Erythroblast (primary cell): ENCODE measurements around the gene ZNF892.

ENCODE experiments used
- GATA1 ChIP-seq: IDR thresholded peaks from 2 replicates; pipeline ENCODE4 v1.6.1; 2011; ENCODE audit warnings: low read depth, mild to moderate bottlenecking, control low read depth, low read length, moderate library complexity
- POLR2A ChIP-seq: IDR thresholded peaks from 2 replicates; pipeline ENCODE4 v1.6.1; 2011; ENCODE audit warnings: mild to moderate bottlenecking, low read length

DNA sequence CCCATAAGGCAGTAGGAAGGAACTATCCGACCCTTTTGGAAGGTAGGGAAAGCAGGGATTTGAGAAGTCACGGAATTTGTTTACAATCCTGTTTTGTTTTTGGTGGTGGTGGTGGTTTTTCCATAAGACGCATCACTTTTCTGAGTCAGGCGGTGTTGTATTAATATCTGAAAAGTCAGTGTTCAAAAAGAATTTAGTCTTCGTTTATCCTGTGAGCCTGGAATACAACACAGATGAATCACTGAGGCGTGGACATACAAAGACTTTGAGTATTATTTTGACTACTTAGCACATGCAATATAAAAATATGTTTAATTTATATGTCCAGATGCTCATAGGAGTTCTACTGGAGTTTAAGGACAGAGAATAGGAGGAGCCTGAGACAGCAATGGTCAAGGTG is 785 bp downstream of the ZNF892 start:
- TF ChIP-seq POLR2A (no peak), GATA1 (no peak)
